Left hindlimb (tissue), 1 donor: Measurements from ENCODE around the gene FAM174A.
A peak's percentile ranks its signal among the peaks of the same experiment; 100 is the strongest.
"Not testable (repeated sequence)": the region's sequence is repeated elsewhere in the genome, so short reads cannot be mapped to it uniquely, and the experiment has no call there.

Experiments
- DNase-seq: peaks from one replicate; pipeline ENCODE4 v3.0.0-alpha.2; 2018

Gene FAM174A

GRCh38 chr5:100576217-100576751 is 41.1 kb downstream of the FAM174A start:
- no peak for DNase-seq

DNA sequence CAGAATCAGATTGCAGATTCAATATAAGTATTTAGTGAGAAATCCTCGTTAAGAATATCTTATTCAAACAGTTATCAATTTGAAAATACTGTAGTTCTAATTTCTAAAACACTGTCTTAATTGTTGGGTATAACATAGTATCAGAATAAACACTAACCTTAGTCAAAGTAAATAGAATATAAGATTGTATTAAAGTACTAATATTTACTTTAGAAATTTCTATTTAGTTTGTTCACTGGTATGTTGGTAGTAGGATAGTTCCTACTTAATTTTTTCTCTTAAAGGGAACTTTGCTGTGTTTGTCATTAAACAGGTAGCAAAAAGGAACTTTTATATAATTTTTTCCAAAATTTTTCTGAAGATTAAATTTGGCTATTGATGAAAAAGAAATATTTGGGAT is 42.3 kb downstream of the FAM174A start:
- no peak for DNase-seq

- DNase-seq: no peak
Measured at GRCh38 chr5:100584069-100584468, 48.9 kb downstream of the FAM174A start.

DNA sequence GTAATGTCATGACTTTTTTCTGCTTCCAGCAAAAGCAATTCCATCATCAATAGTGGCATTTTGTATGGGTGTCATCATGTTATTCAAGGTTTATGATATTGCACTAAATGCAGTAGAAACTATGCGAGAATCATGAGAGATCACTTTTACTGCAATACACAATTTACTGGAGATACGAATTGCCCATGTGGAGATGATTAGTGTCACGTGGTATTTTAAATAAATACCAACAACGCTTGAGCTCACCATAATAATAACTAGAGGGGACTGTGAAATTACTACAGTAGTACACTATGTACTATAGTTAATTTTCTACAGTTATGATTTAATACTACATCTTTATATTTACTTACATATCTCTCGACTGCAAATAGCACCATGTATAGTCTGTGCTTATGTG is 49.7 kb downstream of the FAM174A start:
- no peak for DNase-seq

DNA sequence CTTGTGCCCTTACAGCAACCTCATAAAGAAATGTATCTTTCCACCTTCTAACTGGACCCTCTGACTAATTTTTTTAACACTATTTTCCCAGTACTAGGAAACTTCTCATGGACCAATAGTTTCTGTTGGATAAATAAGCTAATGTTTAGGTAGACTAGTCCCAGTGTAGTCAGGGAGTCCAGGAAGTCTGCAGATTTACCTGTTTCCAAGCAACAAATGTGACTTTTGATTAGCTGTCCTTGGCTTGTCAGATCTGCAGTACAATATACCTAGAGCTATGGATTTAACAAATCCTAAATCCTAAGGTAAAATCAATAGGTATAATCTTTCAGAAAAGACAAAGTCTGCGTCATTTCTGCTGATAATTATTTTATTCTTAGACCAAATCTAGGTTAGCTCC is 55.7 kb downstream of the FAM174A start:
- no peak for DNase-seq

DNA sequence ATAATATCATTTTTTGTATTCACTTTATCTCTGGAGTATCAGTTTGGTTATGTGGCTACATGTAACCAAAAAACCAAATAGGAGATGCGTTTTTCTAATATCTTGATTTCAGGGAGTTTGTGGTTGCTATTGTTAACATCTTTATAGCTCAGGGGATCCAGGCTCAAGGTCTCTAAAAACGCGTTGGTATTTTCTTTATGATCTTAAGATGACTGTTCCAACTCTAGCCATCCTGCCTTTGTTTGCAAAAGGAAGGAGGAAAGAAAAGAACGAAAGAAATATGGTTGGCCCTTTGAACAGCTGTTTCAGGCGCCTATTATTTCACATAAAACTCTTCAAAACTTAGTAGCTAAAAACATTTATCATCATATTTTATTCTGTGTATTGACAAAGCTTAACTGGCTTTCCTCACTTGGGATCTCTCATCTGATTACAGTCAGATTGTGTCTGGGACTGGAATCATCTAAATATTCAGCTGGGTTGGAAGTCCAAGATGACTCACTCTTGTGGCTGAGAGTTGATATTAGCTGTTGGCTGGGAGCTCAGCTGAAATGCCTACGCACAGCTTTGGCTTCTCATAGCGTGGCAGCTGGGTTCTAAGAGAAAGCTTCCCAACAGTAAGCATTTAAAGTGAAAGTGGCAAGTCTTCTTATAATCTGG is 60.1 kb downstream of the FAM174A start:
- peak; percentile 50 for DNase-seq

DNA sequence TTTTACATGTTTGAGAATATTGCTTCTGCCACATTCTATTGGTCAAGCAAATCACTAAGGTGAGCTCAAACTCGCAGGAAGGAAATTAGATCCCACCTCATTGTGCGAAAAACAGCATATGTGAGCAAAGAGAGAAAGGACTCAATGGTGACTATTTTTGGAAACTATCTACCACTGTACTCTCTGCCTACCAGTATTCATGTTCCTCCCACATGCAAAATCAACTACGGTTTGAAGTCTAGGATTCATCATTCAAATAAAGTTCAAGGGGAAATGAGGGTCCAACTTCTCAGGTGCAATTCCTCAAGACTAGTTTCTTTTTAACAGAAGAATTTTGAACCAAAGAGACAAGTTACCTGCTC is 60.6 kb downstream of the FAM174A start:
- DNase-seq: no peak

DNA sequence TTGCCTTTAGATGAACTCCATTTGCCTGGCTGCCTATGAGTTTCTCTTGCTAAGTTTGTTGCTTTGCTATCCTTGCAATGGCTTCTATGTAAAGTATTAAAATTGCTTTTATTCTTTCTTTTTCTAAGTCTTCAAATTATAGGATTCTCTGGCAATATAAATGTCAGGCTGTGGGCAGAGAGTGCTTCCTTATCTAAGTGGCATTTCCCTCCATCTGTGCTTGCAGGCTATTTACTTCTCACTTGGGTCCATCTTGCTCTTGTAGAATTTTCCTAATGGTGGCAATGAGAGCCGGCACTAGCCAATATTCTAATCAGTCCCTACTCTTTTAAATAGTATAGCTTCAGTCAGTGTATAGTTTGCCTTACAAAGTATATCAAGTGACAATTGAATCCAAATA is 63.3 kb downstream of the FAM174A start:
- DNase-seq: no peak

- no peak for DNase-seq
Measured at GRCh38 chr5:100600298-100600994, 65.3 kb downstream of the FAM174A start.

DNA sequence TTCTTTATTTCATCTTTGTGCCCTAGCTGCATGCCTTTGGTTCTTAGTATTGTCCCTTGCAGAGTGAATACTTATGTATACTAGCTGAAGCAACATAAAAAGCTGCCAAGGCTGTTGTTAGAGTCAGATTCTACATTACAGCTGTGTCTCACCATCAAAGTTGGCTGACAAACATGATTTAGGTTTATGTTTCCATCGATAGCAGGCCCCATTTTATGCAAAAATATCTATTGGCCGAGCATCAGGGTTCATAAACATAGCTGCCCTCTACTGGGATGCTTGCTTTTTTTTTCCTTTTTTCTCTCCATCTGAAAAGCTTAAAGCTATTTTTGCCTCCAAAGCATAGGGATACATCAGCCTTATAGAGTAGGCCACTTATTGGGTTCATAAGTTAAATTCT is 68.0 kb downstream of the FAM174A start:
- no peak for DNase-seq

DNA sequence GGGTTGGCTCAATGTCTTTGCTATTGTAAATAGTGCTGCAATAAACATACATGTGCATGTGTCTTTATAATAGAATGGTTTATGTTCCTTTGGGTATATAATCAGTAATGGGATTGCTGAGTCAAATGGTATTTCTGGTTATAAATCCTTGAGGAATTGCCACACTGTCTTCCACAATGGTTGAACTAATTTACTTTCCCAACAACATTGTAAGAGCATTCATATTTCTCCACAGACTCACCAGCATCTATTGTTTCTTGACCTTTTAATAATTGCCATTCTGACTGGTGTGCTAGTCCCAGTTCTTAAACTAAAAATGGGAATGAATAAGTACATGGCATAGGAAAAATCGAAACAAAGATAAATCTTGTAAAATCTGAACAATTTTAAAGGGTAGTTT is 68.8 kb downstream of the FAM174A start:
- not testable (repeated sequence) for DNase-seq

DNA sequence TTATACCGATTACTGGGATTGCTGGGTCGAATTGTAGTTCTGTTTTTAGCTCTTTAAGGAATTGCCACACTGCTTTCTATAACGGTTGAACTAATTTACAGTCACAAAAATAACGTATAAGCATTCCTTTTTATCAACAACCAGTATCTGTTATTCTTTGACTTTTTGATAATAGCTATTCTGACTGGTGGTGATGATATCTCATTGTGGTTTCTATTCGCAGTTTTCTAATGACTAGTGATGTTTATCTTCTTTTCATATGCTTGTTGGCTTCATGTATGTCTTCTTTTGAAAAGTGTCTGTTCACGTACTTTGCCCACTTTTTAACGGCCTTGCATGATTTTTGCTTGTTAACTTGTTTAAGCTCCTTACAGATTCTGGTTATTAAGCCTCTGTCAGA is 74.4 kb downstream of the FAM174A start:
- DNase-seq: no peak

GRCh38 chr5:100614308-100614707 is 79.1 kb downstream of the FAM174A start:
- DNase-seq: no peak

DNA sequence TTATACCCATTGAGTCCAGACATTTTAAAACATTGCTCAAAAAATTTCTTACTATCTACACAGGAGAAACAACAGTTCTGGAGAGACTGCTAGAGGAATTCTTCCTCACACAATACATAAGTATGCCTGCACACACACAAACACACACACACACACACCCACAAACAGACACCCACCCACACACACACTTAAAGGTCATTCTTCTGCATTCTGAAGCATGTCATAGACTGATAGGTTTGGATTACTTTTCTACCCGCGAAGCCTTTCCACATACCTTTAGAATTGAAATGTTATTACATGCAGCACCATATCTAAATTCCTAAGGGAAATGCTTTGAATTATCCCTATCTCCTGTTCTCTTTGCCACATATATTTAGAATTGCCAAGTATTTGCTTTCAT is 80.2 kb downstream of the FAM174A start:
- no peak for DNase-seq

- DNase-seq: no peak
Measured at GRCh38 chr5:100616291-100616690, 81.1 kb downstream of the FAM174A start.

- no peak for DNase-seq
Measured at GRCh38 chr5:100616981-100617380, 81.8 kb downstream of the FAM174A start.

GRCh38 chr5:100623719-100624118 is 88.5 kb downstream of the FAM174A start:
- DNase-seq: no peak

DNA sequence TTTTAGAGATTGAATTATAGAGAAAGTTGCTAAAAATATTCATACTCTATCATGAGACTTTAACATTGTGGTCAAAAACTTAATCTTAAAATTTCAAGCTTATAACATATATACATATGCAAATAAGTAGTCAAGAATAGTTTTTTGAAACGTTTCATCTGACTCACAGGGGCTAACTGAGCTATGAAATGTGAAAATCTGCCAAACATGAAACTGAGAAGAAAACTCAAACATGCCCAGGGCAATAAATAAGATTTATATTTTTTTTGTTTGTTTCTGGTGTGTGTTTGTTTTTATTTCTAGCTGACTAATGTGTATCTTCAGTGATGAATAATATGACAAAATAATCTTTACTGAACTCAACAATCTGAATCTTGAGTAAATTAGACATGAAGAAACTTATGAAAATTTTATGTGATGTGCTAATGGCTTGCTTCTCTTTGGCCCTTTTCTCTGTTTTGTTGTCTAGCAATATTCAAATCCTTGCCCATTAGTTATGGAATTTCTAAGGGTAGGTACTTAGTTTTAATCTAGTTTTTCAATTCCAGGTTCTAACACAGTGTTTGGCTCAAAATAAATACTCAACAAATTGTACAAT is 99.9 kb downstream of the FAM174A start:
- no peak for DNase-seq
